HG03565 (cell line): Measurements from ENCODE around the gene AP1B1.

Experiments
- ATAC-seq: cut with Tn5 transposase; IDR thresholded peaks from one replicate; pipeline ENCODE4 v1.9.1; 2021; ENCODE audit warnings: mild to moderate bottlenecking, moderate library complexity; ENCODE audit not compliant: unreplicated experiment

The AP1B1 gene

DNA sequence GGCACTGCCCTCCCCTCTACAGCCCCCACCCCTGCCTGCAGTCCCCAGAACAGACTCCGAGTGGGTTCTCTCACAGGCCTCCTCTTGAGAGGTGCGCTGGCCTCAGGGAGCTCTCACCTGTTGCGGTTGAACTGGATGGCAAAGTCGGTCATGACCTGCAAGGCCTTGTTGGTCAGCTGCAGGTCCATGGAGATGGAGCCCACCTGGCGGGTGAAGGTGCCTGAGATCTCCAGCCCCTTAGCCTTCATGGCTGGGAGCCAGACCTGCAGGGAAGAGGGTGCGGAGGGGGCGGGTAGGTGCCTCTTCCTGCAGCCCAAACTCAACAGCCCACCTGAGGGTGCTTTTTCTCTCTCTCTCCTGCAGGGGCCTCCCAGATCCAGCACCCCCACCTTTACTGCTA is 54.2 kb downstream of the AP1B1 start:
- ATAC-seq: no peak

DNA sequence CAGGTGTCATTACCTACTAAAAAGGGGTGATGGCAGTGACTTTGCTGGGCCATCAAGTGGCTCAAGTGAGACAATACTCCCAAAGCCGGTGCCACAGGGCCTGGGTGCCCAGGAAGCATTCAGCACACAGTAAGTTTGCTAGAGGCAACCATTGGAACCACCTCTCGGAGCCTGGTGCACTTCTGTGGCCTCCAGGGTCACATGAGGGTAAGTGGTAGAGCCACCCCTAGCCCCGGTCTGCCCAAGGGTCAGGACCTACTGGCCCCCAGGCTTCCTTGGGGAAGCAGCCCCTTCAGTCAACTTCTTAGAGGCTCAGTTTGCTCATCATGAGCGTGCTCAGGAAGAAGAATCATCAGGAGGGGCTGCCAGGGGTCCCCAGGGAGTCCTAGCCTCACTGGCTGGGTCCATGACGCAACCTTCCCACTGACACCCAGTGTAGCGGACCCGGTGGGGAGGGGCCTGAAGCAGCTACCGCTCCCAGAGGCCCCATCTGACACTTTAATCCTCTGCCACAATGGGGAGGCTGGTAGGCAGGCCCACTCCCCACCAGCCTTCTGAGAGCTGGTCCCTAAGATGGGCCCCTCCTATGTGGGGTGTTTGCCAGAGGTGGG is 55.4 kb downstream of the AP1B1 start:
- ATAC-seq: no peak

DNA sequence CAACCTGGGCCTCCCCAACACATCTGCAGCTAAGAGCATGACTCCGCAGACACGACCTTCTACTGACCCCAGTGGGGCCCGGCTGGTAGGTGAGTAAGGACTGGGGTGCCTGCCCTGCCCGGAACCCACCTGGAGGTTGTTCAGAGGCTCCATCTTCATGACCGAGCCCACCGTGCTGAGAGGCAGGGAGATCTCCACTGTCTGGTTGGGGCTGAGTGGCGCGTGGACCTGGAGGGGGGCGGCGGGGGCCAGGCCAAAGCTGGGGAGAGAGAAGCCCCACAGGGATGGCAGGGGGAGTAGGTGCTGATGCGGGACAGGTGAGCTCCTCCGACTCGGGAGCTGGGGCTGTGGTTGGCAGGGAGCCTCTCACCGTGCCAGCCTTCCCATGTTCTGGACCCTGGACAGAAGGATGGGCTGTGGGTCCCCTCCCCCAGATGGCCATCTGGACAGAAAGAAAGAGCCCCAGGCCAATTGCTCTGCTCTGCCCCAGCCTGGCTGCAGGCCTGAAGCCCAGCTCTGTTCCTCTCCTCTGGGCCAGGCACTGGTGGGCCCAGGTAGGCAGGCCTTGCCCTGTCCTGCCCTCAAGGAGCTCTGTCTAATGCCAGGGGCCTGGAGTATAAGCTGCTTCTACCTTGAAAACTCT is 56.6 kb downstream of the AP1B1 start:
- ATAC-seq: no peak

DNA sequence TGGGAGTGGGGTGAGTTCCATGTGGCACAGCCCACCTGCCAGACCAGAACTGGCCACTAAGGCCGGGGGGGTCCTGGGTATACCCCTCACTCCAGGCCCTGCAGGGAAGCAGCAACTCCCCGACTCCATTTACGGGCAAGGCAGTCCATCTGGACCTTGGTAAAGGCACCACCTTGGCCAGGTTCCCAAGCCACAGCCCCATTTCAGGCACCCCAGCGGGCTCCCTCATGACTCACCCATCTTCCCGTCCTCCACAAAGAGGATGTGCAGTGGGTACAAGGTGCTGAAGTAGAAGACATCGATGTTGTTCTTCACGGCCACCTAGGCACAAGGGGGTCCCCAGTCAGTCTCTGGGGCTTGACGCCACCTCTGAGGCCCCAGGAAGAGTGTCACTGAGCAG is 57.2 kb downstream of the AP1B1 start:
- ATAC-seq: no peak

DNA sequence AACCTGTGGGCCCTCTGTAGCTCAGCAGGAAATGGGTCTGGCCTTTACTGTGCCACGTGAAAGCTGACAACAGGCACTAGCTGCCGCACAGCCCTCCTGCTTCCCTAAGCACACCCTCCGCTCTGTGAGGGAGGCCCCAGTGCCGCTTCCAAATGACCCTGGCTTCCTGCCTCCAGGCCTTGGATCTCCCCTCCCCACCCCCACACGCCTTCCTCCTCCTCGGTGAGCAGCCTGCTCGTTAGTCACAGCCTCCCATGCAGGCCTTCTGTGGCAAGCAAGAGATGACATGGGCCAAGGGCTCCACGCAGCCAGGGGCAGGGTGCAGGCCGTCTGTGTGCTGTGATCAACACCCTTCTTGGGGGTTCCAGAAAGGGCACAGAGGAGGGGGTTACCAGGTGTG is 57.6 kb downstream of the AP1B1 start:
- no peak for ATAC-seq

DNA sequence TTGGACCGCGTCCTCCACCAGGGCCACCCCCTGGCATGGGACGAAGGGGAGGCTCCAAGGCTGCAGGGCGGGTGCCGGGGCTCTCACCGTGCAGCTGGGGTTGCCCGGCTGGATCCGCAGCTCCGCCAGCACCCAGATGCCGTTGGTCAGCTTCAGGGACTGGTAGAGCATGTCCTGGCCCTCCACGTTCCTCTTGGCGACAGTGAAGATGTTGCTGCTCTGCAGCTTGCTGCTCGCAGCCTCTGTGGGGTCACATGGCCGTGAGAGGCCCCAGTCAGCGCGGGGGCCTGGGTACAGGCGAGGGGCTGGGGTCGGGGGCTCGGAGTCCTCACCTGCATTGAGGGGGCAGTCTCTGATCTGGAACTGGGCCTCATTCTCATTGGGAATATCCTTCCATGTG is 58.1 kb downstream of the AP1B1 start:
- no peak for ATAC-seq

DNA sequence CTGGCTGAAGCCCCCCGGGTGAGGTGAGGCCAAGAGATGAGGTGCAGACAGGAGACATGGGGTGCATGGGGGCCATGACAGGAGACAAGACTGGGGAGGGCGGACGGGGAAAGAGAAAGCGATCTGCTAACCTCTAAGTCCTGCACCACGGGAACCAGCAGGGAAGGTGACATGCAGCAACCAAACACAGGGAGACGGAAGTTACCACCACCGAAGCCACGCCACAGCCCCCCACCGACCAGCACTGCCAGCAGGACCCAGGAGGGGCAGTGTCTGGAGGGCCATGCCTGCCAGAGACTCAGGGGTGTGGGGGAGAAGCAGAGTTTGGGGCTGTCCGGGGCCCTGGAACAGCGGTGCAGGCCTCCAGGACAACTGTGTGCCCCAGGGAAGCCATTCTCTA is 58.8 kb downstream of the AP1B1 start:
- no peak for ATAC-seq

DNA sequence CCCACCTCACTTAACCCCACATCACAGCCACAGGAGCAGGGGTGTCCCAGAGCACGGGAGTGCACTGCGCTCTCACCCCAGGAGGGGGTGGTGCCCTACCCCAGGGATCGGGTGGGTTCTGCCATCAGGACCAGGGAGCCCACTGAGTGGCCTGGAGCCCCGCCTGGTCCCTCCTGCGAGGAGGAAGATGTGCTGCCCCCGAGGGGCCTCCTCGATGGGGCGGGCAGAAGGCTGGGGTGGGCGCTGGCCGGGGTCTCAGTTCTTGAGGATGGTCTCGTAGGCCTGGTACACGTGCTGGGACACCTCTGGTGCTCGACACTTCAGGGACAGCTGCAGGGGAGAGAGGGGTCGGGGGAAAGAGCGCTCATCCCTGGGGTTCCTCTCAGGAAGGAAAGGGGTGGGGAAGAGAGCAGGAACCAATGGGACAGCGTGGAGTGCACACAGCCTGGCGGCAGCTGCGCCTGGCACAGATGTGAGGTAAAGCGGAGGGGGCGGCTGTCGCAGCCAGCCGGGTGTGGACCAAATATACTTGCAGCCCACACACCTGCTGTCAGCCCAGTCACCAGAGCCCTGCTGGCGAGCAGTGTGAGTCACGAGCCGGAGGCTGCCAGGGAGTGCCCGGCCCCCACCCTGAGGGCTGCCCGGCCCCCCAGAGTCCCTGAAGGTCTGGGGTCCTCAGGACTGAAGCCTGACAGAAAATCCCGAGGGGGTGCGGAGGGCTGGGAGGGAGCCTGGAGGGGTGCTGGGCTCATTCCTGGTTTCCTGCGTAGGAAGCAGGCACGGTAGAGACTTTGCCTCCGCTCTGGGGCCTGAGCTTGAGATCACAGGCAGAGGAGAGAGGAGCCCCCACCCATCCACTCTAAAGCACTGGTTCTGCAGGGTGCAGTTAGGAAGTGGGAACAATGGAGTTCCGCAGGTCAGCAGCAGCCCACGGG is 59.5 kb downstream of the AP1B1 start:
- ATAC-seq: no peak

DNA sequence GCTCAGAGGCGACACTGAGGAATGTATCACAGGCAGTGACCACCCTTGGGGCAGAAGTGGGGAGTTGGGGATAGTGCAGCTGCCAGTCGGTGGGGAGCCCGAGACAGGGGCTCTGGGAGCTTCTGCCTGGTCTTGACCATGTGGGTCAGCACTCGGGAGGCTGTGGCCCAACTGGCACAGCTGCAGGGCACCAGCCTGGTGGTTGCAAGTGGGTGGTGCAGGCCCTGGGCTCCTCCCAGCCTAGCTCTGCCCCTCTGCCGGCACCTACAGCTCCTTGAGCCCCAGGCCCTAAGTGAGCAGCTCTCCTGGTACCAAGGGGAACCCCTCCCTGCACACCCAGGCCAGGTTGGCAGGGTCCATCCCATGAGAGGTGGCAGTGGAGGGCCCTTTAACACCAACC is 60.3 kb downstream of the AP1B1 start:
- no peak for ATAC-seq

DNA sequence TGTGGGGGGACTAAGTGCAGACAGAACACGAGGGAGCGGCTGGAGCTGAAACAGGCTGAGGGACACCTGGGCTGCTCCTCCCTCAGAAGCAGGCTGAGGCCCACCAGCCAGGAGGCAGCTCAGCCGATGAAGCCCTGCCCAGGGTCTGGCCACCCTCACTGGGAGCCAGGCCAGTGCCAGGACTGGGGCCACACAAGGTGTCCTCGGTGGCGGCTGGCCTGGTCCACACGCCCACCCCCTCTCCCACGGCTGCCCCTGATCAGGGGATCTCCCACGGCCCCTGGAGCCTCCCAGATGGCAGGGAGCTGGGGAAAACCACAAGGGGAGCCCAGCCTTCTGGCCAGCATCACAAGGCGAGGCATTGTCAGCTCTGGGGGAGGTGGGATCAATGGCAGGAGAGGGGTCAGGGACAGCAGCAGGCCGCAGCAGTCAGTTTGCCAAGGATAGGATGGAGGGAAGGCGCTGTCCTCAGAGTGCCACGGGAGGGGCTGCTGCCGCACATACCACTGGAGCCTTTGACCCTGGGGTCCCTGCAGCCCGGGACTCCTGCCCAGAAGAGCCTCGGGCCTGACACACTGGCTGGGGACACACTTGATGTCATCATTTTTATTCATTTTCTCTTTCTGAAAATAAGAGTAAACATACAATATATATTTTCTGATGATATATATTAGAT is 61.1 kb downstream of the AP1B1 start:
- no peak for ATAC-seq

DNA sequence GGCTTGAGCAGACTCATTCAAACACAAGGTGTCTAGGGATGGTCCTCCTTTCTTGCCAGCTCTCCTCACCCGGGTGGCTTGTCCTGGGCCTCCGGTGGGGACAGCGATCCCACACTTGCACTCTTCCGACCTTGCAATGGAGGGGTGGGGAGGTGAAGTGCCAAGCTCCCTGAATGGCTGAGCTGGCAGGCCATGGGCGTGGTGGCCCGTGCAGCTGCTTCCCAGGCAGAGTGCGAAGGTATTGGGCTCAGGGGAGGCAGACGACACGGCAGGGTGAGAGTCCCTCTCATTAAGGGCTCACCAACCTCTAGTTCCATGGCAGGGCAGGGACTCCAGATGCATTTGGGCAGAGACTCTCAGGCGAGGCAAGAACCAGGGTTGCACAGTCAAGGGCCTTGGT is 61.9 kb downstream of the AP1B1 start:
- ATAC-seq: no peak

DNA sequence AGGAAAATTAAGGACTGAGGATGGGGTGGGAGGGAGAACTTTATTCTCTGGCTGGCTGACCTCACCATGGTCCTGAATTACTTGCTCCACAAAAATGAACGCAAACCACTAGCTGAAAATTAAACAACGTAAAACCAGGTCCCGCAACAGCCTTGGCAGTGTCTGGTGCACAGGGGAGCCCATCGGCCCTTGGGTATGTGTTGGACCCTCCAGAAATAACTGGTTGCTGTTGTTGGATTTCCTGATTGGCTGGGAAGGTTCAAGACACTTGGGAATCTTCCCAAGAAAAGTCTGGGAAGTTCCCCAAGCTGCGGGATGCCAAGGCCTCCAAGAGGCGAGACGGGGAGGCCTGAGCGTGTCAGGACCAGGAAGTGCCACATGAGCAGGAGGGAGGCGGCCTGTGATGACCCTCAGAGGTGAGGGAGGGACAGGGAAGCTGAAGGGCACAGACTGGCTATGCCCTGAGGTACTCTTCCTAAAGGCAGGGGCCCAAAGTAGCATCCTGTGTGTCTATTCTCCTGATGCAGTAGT is 62.5 kb downstream of the AP1B1 start:
- no peak for ATAC-seq

DNA sequence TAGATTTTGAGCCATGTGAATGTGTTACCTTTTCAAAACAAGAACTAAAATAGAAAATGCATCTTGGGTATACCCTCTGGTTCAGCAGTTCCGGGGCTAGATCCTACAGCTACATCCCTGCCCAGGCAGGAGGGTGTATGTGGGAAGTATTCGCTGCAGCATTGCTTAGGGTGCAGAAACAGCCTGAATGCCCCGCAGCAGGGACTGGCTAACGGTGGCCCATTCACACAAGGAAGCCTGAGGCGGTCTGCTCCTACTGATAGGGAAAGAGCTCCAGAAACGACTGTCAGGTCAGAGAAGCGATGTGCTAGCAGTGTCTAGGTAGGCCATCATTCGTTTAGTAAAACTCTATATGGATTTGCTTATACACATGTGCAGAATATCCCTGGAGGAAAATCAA is 63.0 kb downstream of the AP1B1 start:
- ATAC-seq: no peak

DNA sequence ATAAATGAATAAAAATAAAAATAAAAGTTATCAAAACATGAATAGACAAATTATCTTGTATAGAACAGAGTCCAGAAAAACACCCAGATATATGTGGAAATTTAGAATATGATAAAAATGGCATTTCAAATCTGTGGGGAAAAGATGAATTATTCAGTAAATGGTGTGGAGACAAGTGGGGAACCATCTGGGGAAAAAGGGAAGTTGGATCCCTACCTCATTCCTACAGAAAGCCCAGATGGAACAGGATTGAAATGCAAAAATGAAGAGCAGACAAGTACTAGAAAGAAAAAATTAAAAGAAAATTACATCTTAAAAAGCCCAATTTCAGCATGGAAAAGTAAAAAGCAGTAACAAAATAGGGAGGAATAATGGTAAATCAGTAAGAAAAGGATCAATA is 64.7 kb downstream of the AP1B1 start:
- no peak for ATAC-seq

DNA sequence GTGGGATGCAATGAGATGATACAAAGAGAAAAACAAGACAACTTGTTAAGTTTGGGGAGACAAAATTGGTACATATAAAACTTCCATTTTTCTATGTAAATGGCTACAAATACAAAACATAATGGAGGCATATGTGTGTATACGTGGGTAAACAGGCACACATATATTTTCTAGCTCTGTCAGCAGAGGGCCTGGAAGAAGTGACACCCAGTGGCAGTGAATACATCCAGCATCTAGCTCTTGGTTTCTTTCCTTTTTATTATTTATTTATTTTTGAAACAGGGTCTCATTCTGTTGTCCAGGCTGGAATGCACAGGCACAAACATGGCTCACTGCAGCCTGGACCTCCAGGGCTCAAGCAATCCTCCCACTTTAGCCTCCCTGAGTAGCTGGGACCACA is 67.8 kb downstream of the AP1B1 start:
- ATAC-seq: no peak

DNA sequence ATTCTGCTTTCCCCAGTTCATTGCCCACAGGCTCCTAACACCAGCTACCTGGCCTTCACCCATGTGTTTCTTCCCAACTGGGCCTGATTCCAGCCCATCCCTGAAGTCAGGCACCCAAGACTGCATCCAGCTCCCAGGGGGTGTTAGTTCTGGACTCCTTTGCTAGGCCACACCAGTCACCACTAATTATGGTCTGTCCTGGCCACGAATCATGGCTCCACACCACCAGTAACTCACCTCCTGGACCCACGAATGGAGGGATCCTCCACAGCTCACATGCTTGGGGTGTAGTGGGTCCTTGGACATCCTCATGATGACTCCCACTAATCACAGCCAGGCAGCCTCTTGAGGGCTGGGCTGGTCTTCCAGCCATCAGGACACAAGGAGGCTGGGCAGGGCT is 69.3 kb downstream of the AP1B1 start:
- no peak for ATAC-seq

DNA sequence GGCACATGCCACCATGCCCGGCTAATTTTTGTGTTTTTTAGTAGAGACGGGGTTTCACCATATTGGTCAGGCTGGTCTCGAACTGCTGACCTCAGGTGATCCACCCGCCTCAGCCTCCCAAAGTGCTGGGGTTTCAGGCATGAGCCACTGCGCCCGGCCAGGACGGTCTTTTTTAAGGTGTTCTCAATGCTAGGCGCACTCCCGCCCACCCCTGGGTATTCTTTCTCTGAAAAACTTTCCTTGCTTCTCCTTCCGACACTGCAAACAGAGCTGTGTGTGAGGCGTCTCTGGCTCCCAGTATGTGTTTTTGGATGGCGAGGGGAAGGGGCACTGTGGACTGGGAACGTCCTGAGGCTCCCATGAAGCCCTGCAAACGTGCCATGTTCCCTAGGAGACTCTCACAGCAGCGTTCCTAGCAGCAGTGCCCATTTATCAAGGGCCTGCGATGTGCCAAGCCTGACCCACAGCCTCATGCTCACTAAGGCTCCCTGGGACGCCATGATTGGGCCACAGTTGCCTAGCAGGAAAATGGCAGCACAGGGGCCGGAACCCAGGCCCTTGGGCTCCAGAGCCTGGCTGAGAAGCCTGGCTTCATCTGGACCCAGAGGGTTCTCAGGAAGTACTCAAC is 70.4 kb downstream of the AP1B1 start:
- no peak for ATAC-seq

DNA sequence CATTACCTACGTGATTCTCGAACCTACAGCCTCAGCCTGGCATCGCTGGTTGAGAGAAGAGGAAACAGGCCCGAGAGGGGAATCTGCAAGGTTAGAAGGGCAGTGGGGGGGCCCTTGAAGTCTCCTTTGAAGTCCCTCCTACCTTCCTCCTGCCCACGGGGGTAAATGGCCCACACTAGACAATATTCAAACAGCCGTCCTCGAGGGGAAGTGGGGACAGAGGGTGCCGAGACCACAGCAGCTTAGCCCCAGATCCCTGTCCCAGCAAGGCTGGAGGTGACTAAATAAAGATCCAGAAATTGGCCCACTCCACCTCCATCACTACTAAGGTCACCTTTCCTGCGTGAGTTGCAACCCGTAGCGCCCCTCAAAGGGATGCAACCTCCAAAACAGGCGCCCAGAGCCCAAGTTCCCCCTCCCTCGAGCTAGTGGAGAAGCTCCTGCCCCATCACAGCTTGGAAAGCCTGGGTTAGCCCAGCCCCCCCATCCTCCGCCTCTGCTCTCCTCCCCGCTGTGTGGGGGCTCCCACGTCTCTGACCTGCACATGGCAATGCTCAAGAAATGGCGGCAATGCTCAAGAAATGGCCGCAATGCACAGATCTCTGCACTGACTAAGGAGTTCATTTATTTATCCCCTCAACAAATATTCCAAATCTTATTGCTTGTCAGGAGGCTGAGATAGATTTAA is 72.1 kb downstream of the AP1B1 start:
- no peak for ATAC-seq

DNA sequence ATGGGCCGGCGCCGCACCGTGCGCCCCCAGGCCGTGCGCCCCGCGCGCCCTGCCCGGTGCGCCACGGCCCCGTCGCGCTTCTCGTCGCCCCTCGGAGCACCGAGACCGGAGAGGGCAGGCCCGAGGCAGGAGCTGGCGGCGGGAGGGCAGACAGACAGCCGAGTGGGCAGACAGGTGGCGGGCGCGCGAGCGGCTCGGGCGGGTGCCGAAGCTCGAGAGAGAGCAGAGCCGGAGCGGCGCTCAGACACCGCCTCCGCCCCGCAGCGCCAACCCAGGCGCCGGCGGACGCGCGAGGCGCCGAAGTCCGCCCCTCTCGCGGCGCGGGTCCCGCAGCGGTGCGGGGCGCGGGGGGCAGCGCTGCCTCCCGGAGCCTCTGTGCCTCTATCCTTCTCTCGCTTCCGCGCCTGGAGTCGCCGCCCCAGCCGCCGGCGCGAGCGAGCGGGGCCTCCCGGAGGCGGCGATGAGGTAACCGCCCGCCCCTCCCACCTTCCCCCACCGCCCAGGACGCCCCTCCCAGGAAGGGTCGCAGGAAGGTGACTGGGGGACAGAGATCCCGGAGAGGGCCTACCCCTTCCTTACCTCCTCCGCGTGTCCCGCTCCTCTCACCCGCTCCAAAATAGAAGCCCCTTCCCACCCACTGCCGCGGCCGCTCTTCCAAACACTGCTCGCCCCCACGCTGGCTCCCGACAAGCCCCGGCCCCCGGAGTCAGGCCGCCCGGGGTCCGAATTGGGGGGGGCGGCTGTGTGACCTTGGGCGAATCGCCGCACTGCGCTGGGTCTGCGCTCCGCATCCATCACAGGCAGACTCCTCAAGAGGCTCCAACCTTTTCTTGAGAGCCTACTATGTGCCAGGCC is 72.9 kb downstream of the AP1B1 start, which contains the start of gene RASL10A:
TSS of gene RASL10A (minus strand) at position 412 of the 855 bp plus-strand sequence. CDS start 451 bp downstream, outside the sequence.
- no peak for ATAC-seq
